ENCODE data around the gene YARS2. TPM values are rescaled to one million over a fixed set of nuclear protein-coding genes. Genes with fewer than 3 reads are reported as not detected.

Gene YARS2
- total RNA-seq, 1 donor from 2014 or later: 26.5 TPM

DNA sequence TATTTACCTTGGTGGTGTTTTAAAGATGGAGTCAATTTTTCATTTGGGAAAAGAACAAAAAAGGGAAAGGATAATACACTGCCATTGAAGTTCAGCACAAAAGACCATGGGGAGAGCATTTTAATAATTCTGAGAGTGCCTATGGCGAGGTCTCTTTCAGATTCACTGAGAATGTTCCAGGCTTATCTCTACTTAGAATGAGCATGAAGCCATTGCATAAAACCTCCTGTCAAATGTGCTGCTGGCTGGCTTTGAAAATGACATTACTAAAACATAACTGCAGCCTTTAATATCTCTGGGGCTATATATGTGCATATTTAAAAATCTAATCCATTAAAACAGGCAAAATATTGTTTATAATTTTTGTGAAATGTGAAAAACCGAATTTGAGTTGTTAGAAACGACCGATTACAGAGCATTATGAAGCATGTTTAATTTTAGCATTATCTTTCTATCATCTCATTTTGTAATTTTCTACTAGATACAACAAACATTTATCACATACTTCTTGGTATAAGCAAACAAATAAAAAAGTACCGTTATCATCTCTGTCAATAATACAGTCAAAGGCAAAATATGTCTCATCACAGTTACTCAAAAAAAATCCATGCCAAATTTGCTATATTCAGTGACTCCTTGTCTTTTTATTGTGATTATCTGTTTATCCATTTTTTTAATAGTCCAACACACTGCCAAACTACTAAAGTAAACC, 45.7 kb upstream of the YARS2 start:
- no peaks in the 10 kb centered on the region for H3K9me3 ChIP-seq (ENCODE audit: insufficient read depth, low read depth, low read length)
- DNase-seq (ENCODE audit: low read depth): no peak
- Mint-ChIP-seq H3K4me3 (ENCODE audit: unreplicated experiment) (no peak overlapping the region), H3K36me3 (ENCODE audit: low read depth, unreplicated experiment) (peaks cover 14% of the 10 kb centered on the region), H3K4me1 (ENCODE audit: low read depth, unreplicated experiment) (no peaks in the 10 kb centered on the region), H3K9me3 (ENCODE audit: unreplicated experiment) (peaks cover 4% of the 10 kb centered on the region), H3K27me3 (ENCODE audit: low read depth, unreplicated experiment) (no peaks in the 10 kb centered on the region), H3K27ac (ENCODE audit: unreplicated experiment) (no peak overlapping the region)
- no peak overlapping the region for H3K9ac ChIP-seq (ENCODE audit: low read length)
- H3K4me2 ChIP-seq (ENCODE audit: low read length): no peak overlapping the region
- no peaks in the 10 kb centered on the region for H3K36me3 ChIP-seq (ENCODE audit: insufficient read depth, low read length)
- no peak overlapping the region for H2AFZ ChIP-seq (ENCODE audit: low read depth, low read length)
- H3K79me2 ChIP-seq (ENCODE audit: insufficient read depth, low read length): no peaks in the 10 kb centered on the region
- FAIRE-seq: no peak
- H4K20me1 ChIP-seq (ENCODE audit: insufficient read depth, low read length): no peaks in the 10 kb centered on the region
- H3K4me3 ChIP-seq (ENCODE audit: insufficient read depth, low read depth, low read length): no peak overlapping the region
- no peaks in the 10 kb centered on the region for H3K4me1 ChIP-seq (ENCODE audit: insufficient read depth, low read length)
- H3K27me3 ChIP-seq (ENCODE audit: insufficient read depth, low read length): no peaks in the 10 kb centered on the region
- H3K27ac ChIP-seq (ENCODE audit: low read depth, low read length): no peak overlapping the region
- TF ChIP-seq, protein P1, sequence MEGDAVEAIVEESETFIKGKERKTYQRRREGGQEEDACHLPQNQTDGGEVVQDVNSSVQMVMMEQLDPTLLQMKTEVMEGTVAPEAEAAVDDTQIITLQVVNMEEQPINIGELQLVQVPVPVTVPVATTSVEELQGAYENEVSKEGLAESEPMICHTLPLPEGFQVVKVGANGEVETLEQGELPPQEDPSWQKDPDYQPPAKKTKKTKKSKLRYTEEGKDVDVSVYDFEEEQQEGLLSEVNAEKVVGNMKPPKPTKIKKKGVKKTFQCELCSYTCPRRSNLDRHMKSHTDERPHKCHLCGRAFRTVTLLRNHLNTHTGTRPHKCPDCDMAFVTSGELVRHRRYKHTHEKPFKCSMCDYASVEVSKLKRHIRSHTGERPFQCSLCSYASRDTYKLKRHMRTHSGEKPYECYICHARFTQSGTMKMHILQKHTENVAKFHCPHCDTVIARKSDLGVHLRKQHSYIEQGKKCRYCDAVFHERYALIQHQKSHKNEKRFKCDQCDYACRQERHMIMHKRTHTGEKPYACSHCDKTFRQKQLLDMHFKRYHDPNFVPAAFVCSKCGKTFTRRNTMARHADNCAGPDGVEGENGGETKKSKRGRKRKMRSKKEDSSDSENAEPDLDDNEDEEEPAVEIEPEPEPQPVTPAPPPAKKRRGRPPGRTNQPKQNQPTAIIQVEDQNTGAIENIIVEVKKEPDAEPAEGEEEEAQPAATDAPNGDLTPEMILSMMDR (IDR thresholded peaks at IDR 0.05; ENCODE audit: insufficient read depth, low read depth, low read length): no peak
- no peak for TF ChIP-seq EZH2 (IDR thresholded peaks at IDR 0.05; ENCODE audit: insufficient read depth, low read length)

DNA sequence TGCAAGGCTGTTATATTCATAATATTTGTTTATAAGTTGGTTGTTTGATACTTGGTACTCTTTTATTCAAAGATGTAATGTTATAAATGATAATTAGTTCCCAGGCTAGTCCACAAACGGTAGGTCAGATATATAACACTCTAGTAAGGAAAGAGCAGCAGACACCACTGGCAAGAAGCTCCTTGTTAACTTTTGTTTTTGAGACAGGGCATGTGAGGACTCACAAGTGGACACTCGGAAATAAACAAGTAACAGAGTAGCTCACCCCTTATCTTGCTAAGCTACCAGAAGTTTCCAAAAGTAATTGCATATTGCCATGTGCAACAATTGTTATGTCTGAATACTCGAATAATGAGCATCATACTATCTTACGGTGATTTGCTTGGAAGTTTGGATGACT, 38.6 kb upstream of the YARS2 start:
- no peaks in the 10 kb centered on the region for H4K20me1 ChIP-seq (ENCODE audit: insufficient read depth, low read length)
- peaks cover 4% of the 10 kb centered on the region for H3K36me3 Mint-ChIP-seq (ENCODE audit: low read depth, unreplicated experiment)

More for the DNA sequence above, 38.6 kb upstream of the YARS2 start:
- no peaks in the 10 kb centered on the region for H3K36me3 ChIP-seq (ENCODE audit: insufficient read depth, low read length)
- H2AFZ ChIP-seq (ENCODE audit: low read depth, low read length): no peak overlapping the region
- Mint-ChIP-seq H3K27me3 (ENCODE audit: low read depth, unreplicated experiment) (no peaks in the 10 kb centered on the region), H3K4me1 (ENCODE audit: low read depth, unreplicated experiment) (no peaks in the 10 kb centered on the region), H3K4me3 (ENCODE audit: unreplicated experiment) (no peak overlapping the region), H3K27ac (ENCODE audit: unreplicated experiment) (no peak overlapping the region), H3K9me3 (ENCODE audit: unreplicated experiment) (no peaks in the 10 kb centered on the region)
- FAIRE-seq (no peak), DNase-seq (ENCODE audit: low read depth) (no peak)
- TF ChIP-seq, protein P1 (IDR thresholded peaks at IDR 0.05; ENCODE audit: insufficient read depth, low read depth, low read length): no peak
- TF ChIP-seq EZH2 (IDR thresholded peaks at IDR 0.05; ENCODE audit: insufficient read depth, low read length): no peak
- no peak overlapping the region for H3K9ac ChIP-seq (ENCODE audit: low read length)
- H3K4me2 ChIP-seq (ENCODE audit: low read length): no peak overlapping the region
- no peak overlapping the region for H3K4me3 ChIP-seq (ENCODE audit: insufficient read depth, low read depth, low read length)
- no peaks in the 10 kb centered on the region for H3K9me3 ChIP-seq (ENCODE audit: insufficient read depth, low read depth, low read length)
- H3K27me3 ChIP-seq (ENCODE audit: insufficient read depth, low read length): no peaks in the 10 kb centered on the region
- no peak overlapping the region for H3K27ac ChIP-seq (ENCODE audit: low read depth, low read length)
- no peaks in the 10 kb centered on the region for H3K79me2 ChIP-seq (ENCODE audit: insufficient read depth, low read length)
- no peaks in the 10 kb centered on the region for H3K4me1 ChIP-seq (ENCODE audit: insufficient read depth, low read length)
